Measurements from ENCODE around the gene RRBP1.

DNA sequence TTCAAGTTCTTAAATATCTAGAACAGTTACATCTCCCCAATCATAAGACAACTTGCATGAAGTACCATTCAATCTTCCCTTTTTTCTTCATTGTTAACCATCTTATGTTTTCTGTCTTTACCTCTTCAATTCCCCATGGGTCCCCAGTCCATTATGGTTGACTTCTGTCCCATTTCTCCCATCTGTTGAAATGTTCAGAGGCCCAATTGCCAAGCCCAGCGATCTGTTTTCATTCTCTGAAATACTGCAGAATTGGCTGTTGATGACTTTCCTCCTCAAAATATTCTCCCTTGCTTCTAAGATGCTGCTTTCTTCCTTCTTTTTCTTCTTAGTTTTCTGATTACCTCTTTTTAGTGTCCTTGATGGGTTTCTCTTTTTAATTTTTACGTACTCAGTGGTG is 86.2 kb downstream of the RRBP1 start:
- TF ChIP-seq, protein P1, sequence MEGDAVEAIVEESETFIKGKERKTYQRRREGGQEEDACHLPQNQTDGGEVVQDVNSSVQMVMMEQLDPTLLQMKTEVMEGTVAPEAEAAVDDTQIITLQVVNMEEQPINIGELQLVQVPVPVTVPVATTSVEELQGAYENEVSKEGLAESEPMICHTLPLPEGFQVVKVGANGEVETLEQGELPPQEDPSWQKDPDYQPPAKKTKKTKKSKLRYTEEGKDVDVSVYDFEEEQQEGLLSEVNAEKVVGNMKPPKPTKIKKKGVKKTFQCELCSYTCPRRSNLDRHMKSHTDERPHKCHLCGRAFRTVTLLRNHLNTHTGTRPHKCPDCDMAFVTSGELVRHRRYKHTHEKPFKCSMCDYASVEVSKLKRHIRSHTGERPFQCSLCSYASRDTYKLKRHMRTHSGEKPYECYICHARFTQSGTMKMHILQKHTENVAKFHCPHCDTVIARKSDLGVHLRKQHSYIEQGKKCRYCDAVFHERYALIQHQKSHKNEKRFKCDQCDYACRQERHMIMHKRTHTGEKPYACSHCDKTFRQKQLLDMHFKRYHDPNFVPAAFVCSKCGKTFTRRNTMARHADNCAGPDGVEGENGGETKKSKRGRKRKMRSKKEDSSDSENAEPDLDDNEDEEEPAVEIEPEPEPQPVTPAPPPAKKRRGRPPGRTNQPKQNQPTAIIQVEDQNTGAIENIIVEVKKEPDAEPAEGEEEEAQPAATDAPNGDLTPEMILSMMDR (IDR thresholded peaks at IDR 0.05): no peak
- no peak for TF ChIP-seq POLR2A (IDR thresholded peaks at IDR 0.05)
- no peak for TF ChIP-seq POLR2AphosphoS5 (IDR thresholded peaks at IDR 0.05)
